K562 (cell line): Measurements from ENCODE around the gene TAF9. TPM values are rescaled to one million over a fixed set of nuclear protein-coding genes. Genes with fewer than 3 reads are reported as not detected.

Experiments
- ATAC-seq: fragments of 200-7000 bp; cut with Tn5 transposase; 3 replicates; pipeline ENCODE4 v1.9.1; 2020; ENCODE audit warnings: moderate library complexity
- BruUV-seq: library from RNA; stranded (reverse); fragments of 400-500 nt; replicated peaks from 2 replicates; lab custom pipeline; 2021; lab: Mats Ljungman, UMichigan
- CTCF ChIA-PET: fragments of 300-600 bp; formaldehyde crosslinking; extraction: SDS; loops from one replicate; lab custom pipeline; 2021; ENCODE audit warnings: low intra/inter-chr PET ratio; lab: Yijun Ruan, JAX
- POLR2A ChIA-PET: fragments of 300-600, 350-650 bp; sonication (Branson Sonifier 250); formaldehyde crosslinking; extraction: SDS; loops from one replicate; lab custom pipeline; 2021; ENCODE audit warnings: antibody characterized with exemption, inconsistent platforms; lab: Yijun Ruan, JAX
- DNase-seq, 4 experiments: peaks; one replicate each; pipeline versions ENCODE4 v3.0.0 to v3.0.0-alpha.2; 2011 to 2018; ENCODE audit warnings: low spot score in 3 of 4, mixed read lengths in 3 of 4; ENCODE audit errors: extremely low read depth in 1 of 4
- FAIRE-seq: peaks from 2 replicates; lab custom pipeline; 2011; peaks lifted over from hg19 to GRCh38; lab: Jason Lieb, UNC
- H2AFZ ChIP-seq: 2 replicates; pipeline ENCODE4 v1.6.0; 2011; ENCODE audit warnings: low read depth, low read length, control low read depth, inconsistent platforms
- H3K27ac ChIP-seq: fragments of 200-600 bp; 3 replicates; pipeline ENCODE4 v1.8.0; 2011; ENCODE audit warnings: low read depth, mild to moderate bottlenecking, control low read depth, inconsistent platforms, low read length, moderate library complexity, mixed read lengths; ENCODE audit errors: extremely low read depth
- H3K27me3 ChIP-seq, 2 experiments: fragments of 300-600 bp in 1 of 2; 2 replicates in 1 of 2; 3 replicates in 1 of 2; pipeline versions ENCODE4 v1.6.0 to v1.8.0; 2011; ENCODE audit warnings: inconsistent platforms in 2 of 2, low read length in 2 of 2, mild to moderate bottlenecking in 1 of 2, mixed read lengths in 1 of 2, moderate library complexity in 1 of 2; ENCODE audit not compliant: control insufficient read depth in 2 of 2, insufficient read depth in 2 of 2
- H3K36me3 ChIP-seq: fragments of 300-600 bp; 3 replicates; pipeline ENCODE4 v1.8.0; 2011; ENCODE audit warnings: mild to moderate bottlenecking, low read length, inconsistent platforms; ENCODE audit not compliant: control insufficient read depth, insufficient read depth
- H3K4me1 ChIP-seq, 2 experiments: fragments of 200-600 bp in 1 of 2; replicated peaks in 1 of 2; 2 replicates in 1 of 2; 3 replicates in 1 of 2; pipeline versions ENCODE4 v1.5.1 to v1.8.0; 2011; ENCODE audit warnings: inconsistent platforms in 2 of 2, low read length in 2 of 2, mild to moderate bottlenecking in 1 of 2, mixed read lengths in 1 of 2, moderate library complexity in 1 of 2; ENCODE audit not compliant: control insufficient read depth in 2 of 2, insufficient read depth in 2 of 2
- H3K4me2 ChIP-seq: 2 replicates; pipeline ENCODE4 v1.6.1; 2011; ENCODE audit warnings: low read length, control low read depth, inconsistent platforms, mixed read lengths; ENCODE audit not compliant: insufficient read depth
- H3K4me3 ChIP-seq: fragments of 200-600 bp; sonication (generic), shearing (Covaris generic); 2 replicates; pipeline ENCODE4 v1.5.1; 2016; ENCODE audit warnings: control low read depth, inconsistent platforms
- H3K79me2 ChIP-seq: fragments of 200-600 bp; 3 replicates; pipeline ENCODE4 v1.8.0; 2011; ENCODE audit warnings: low read length, inconsistent platforms; ENCODE audit not compliant: control insufficient read depth, insufficient read depth
- H3K9ac ChIP-seq, 2 experiments: 2 replicates each; pipeline versions ENCODE4 v1.6.0 to v1.6.1; 2011; ENCODE audit warnings: low read depth in 2 of 2, low read length in 2 of 2, control low read depth in 1 of 2, inconsistent platforms in 1 of 2, mild to moderate bottlenecking in 1 of 2, mixed read lengths in 1 of 2; ENCODE audit not compliant: insufficient read depth in 1 of 2
- H3K9me1 ChIP-seq: one replicate; pipeline ENCODE4 v1.6.0; 2011; ENCODE audit warnings: inconsistent platforms, mild to moderate bottlenecking, low read length, moderate library complexity; ENCODE audit not compliant: control insufficient read depth, insufficient read depth
- H3K9me3 ChIP-seq: replicated peaks from 2 replicates; pipeline ENCODE4 v1.5.1; 2011; ENCODE audit warnings: low read depth, low read length, inconsistent platforms; ENCODE audit not compliant: control insufficient read depth, insufficient read depth
- H4K20me1 ChIP-seq: replicated peaks from 2 replicates; pipeline ENCODE4 v1.6.1; 2011; ENCODE audit warnings: low read length, inconsistent platforms, mixed read lengths; ENCODE audit not compliant: control insufficient read depth, insufficient read depth
- ATF2 ChIP-seq: sonication (generic); formaldehyde crosslinking; IDR thresholded peaks from 2 replicates; pipeline ENCODE4 v1.8.1; 2022; ENCODE audit warnings: missing genetic modification reagents
- BHLHE40 ChIP-seq: IDR thresholded peaks from 2 replicates; pipeline ENCODE4 v1.6.1; 2011; ENCODE audit warnings: low read length, improper control_type of control experiment
- CEBPB ChIP-seq: fragments of 450-650 bp; IDR thresholded peaks from 2 replicates; pipeline ENCODE4 v1.6.1; 2016; ENCODE audit warnings: missing genetic modification characterization, missing compliant biosample characterization
- DPF2 ChIP-seq: fragments of 450-650 bp; IDR thresholded peaks from 2 replicates; pipeline ENCODE4 v1.6.1; 2016
- FOXA1 ChIP-seq: fragments of 450-650 bp; IDR thresholded peaks from 2 replicates; pipeline ENCODE4 v1.6.1; 2016; ENCODE audit warnings: mild to moderate bottlenecking, borderline replicate concordance
- HMGXB4 ChIP-seq: sonication (generic); formaldehyde crosslinking; IDR thresholded peaks from 2 replicates; pipeline ENCODE4 v1.8.1; 2023; ENCODE audit warnings: mild to moderate bottlenecking, missing genetic modification reagents
- KAT2B ChIP-seq: IDR thresholded peaks from one replicate; pipeline ENCODE4 v1.6.1; 2012; ENCODE audit warnings: low read depth, mild to moderate bottlenecking, control low read depth, inconsistent platforms, low read length, moderate library complexity
- KDM2B ChIP-seq: fragments of 250-450 bp; sonication (Bioruptor Pico); IDR thresholded peaks from 2 replicates; pipeline ENCODE4 v1.8.0; 2021; ENCODE audit warnings: mild to moderate bottlenecking, moderate library complexity
- KLF10 ChIP-seq: fragments of 250-450 bp; sonication (Bioruptor Pico); IDR thresholded peaks from 2 replicates; pipeline ENCODE4 v1.6.1; 2021; ENCODE audit warnings: matching md5 sums
- RBM15 ChIP-seq: fragments of 200-400 bp; formaldehyde crosslinking; IDR thresholded peaks from 2 replicates; pipeline ENCODE4 v1.6.1; 2018; ENCODE audit warnings: mild to moderate bottlenecking, low read length, moderate library complexity; ENCODE audit not compliant: insufficient read depth
- SPI1 ChIP-seq: IDR thresholded peaks from 2 replicates; pipeline ENCODE4 v1.6.1; 2011; ENCODE audit warnings: low read depth, low read length, control low read depth, borderline replicate concordance
- TBP ChIP-seq: optimal IDR thresholded peaks from 2 replicates; pipeline ENCODE3; 2011; ENCODE audit warnings: low read depth, low read length, improper control_type of control experiment
- TCF7 ChIP-seq: sonication (generic); IDR thresholded peaks from 2 replicates; pipeline ENCODE4 v1.6.1; 2016; ENCODE audit warnings: antibody characterized with exemption, borderline replicate concordance
- U2AF2 ChIP-seq: fragments of 200-400 bp; formaldehyde crosslinking; optimal IDR thresholded peaks from 2 replicates; pipeline ENCODE3; 2017; ENCODE audit warnings: low read depth, mild to moderate bottlenecking, low read length
- ZNF511 ChIP-seq: sonication (generic); formaldehyde crosslinking; IDR thresholded peaks from 2 replicates; pipeline ENCODE4 v1.8.0; 2022; ENCODE audit warnings: mild to moderate bottlenecking, missing genetic modification reagents
- ZNF589 ChIP-seq: fragments of 200-800 bp; sonication (Bioruptor generic); IDR thresholded peaks from 2 replicates; pipeline ENCODE4 v1.6.1; 2016; ENCODE audit warnings: low read depth, missing genetic modification characterization, missing compliant biosample characterization
- ZNF766 ChIP-seq: fragments of 200-800 bp; sonication (Bioruptor generic); conservative IDR thresholded peaks from 2 replicates; pipeline ENCODE4 v1.6.1; 2016; ENCODE audit warnings: missing genetic modification characterization, missing compliant biosample characterization
- ZNF830 ChIP-seq: fragments of 250-450 bp; sonication (Bioruptor Pico); IDR thresholded peaks from 2 replicates; pipeline ENCODE4 v1.5.0; 2021; ENCODE audit warnings: mild to moderate bottlenecking
- WGBS: fragments of 100-300 bp; shearing (Covaris generic); methylation state at CpG from one replicate; pipeline ENCODE4 v1.1.6; 2016; ENCODE audit warnings: low coverage, mixed read lengths; ENCODE audit not compliant: insufficient coverage; ENCODE audit errors: missing lambda C conversion rate; 5-methylcytosine and 5-hydroxymethylcytosine counted together
- in situ Hi-C: fragments of 300-500 bp; cut with MboI; formaldehyde crosslinking; loops from 4 replicates; pipeline ENCODE4 v1.15.0; 2018; ENCODE audit warnings: inconsistent platforms, mixed read lengths
- intact Hi-C: fragments of 100-400 bp; cut with micrococcal nuclease; formaldehyde crosslinking; loops from 2 replicates; pipeline ENCODE4 v1.14.2; 2022
- polyA plus RNA-seq, 8 experiments: library from polyadenylated mRNA; depleted of rRNA in 4 of 8; stranded (reverse) in 5 of 8; unstranded in 3 of 8; fragments of >200 nt; fragmentation: Nextera tagmentation in 2 of 8; fragmentation: Illumina TruSeq in 1 of 8; extraction: Ambion mirVana in 2 of 8; extraction: Trizol in 1 of 8; gene quantifications; 2 replicates each; pipeline versions ENCODE4 v1.2.1 to v1.2.3, GENCODE V29; 2011 to 2014; ENCODE audit warnings: inconsistent platforms in 1 of 8, missing spikeins in 1 of 8
- total RNA-seq, 7 experiments: library from RNA; depleted of rRNA in 6 of 7; stranded (reverse); fragments of >200 nt in 6 of 7; fragmentation: Illumina TruSeq in 2 of 7; extraction: Trizol in 2 of 7; gene quantifications; 2 replicates each; pipeline versions ENCODE4 v1.2.1 to v1.2.3, GENCODE V29; 2011 to 2021; ENCODE audit warnings: low replicate concordance in 1 of 7

The TAF9 gene
- total and polyA plus RNA-seq, 9 of the 15 experiments (the other 6 are each of a cell fraction or from before 2014, with no cell fraction given): 119 to 566 (median 207) TPM

- Histone ChIP-seq H3K9me3 (no peaks in the 10 kb centered on the region), H3K79me2 (peaks cover 14% of the 10 kb centered on the region; the same call in 2 of the 3 replicates), H3K4me2 (no peak overlapping the region), H3K4me1 (peaks cover 7 to 29% of the 10 kb centered on the region in 2 experiments; a peak in 4 of 5 replicates), H3K9me1 (no peaks in the 10 kb centered on the region)
- WGBS: 50% methylated on average over 7 of the region's 9 CpGs
- no peak for FAIRE-seq
- no peak for DNase-seq
- ATAC-seq: no peak
- POLR2A ChIA-PET: no interaction called here
- TF ChIP-seq BHLHE40 (no peak), KDM2B (CRISPR knock-in tag) (no peak), DPF2 (no peak), FOXA1 (no peak), TBP (no peak), U2AF2 (no peak), RBM15 (no peak), HMGXB4 (CRISPR knock-in tag) (no peak), TCF7 (no peak), ATF2 (CRISPR knock-in tag) (no peak), ZNF766 (CRISPR knock-in tag) (no peak), KLF10 (CRISPR knock-in tag) (no peak), CEBPB (tag) (no peak), ZNF830 (CRISPR knock-in tag) (no peak), ZNF589 (CRISPR knock-in tag) (no peak), KAT2B (no peak), SPI1 (no peak), ZNF511 (CRISPR knock-in tag) (no peak)
- TF ChIP-seq, all 486 proteins: peak for 0
- Histone ChIP-seq H3K36me3 (no peaks in the 10 kb centered on the region), H3K9ac (no peak overlapping the region), H2AFZ (no peak overlapping the region), H3K4me3 (no peak overlapping the region), H3K27ac (no peak overlapping the region), H4K20me1 (no peaks in the 10 kb centered on the region), H3K27me3 (no peaks in the 10 kb centered on the region)
- in situ Hi-C loops: no loop called here
- CTCF ChIA-PET: no interaction called here
- intact Hi-C loops: loop anchor here (10.0 kb wide), 1 partner anchor 305 kb away; no protein-coding TSS in a partner anchor
- no TSS peak for BruUV-seq
Measured at GRCh38 chr5:69329905-69330489, 39.3 kb downstream of the TAF9 start.
